ENCODE data around the gene OR8G1. TPM values are rescaled to one million over a fixed set of nuclear protein-coding genes. Genes with fewer than 3 reads are reported as not detected.

Gene OR8G1
- total and polyA plus RNA-seq, 2 experiments from 2014 or later = not detected

GRCh38 chr11:124207102-124207792 is 33.6 kb upstream of the OR8G1 start:
- H3K9me3 ChIP-seq (ENCODE audit: low read depth) = no peaks in the 10 kb centered on the region
- no peaks in the 10 kb centered on the region for H3K36me3 ChIP-seq
- no peaks in the 10 kb centered on the region for H3K4me1 ChIP-seq (ENCODE audit: low read depth)
- H3K27ac ChIP-seq = no peak overlapping the region
- H3K27me3 ChIP-seq = no peaks in the 10 kb centered on the region
- H3K4me3 ChIP-seq = no peak overlapping the region
- DNase-seq (ENCODE audit: low read depth in 1 of 2, low spot score in 1 of 2) = no peak
- no peak for TF ChIP-seq CTCF (IDR thresholded peaks at IDR 0.05; ENCODE audit: low read depth, low read length)

GRCh38 chr11:124209824-124210357 is 31.0 kb upstream of the OR8G1 start:
- Histone ChIP-seq H3K4me1 (ENCODE audit: low read depth) (no peaks in the 10 kb centered on the region), H3K27ac (no peak overlapping the region), H3K4me3 (no peak overlapping the region), H3K36me3 (no peaks in the 10 kb centered on the region), H3K9me3 (ENCODE audit: low read depth) (no peaks in the 10 kb centered on the region), H3K27me3 (no peaks in the 10 kb centered on the region)
- TF ChIP-seq CTCF (IDR thresholded peaks at IDR 0.05; ENCODE audit: low read depth, low read length) = no peak
- DNase-seq (ENCODE audit: low read depth in 1 of 2, low spot score in 1 of 2) = no peak

- Histone ChIP-seq H3K36me3 (no peaks in the 10 kb centered on the region), H3K9me3 (ENCODE audit: low read depth) (no peaks in the 10 kb centered on the region), H3K27me3 (no peaks in the 10 kb centered on the region), H3K4me3 (no peak overlapping the region), H3K27ac (no peak overlapping the region), H3K4me1 (ENCODE audit: low read depth) (no peaks in the 10 kb centered on the region)
- DNase-seq (ENCODE audit: low read depth in 1 of 2, low spot score in 1 of 2) = no peak
- TF ChIP-seq CTCF (IDR thresholded peaks at IDR 0.05; ENCODE audit: low read depth, low read length) = no peak
These were observed 30.5 kb upstream of the OR8G1 start for GRCh38 chr11:124210421-124210820.

GRCh38 chr11:124211321-124211720 is 29.6 kb upstream of the OR8G1 start:
- Histone ChIP-seq H3K9me3 (ENCODE audit: low read depth) (no peaks in the 10 kb centered on the region), H3K27ac (no peak overlapping the region), H3K4me1 (ENCODE audit: low read depth) (no peaks in the 10 kb centered on the region), H3K4me3 (no peak overlapping the region), H3K27me3 (no peaks in the 10 kb centered on the region), H3K36me3 (no peaks in the 10 kb centered on the region)
- no peak for DNase-seq (ENCODE audit: low read depth in 1 of 2, low spot score in 1 of 2)
- TF ChIP-seq CTCF (IDR thresholded peaks at IDR 0.05; ENCODE audit: low read depth, low read length) = no peak

GRCh38 chr11:124214027-124214426 is 26.9 kb upstream of the OR8G1 start:
- Histone ChIP-seq H3K4me1 (ENCODE audit: low read depth) (no peaks in the 10 kb centered on the region), H3K27ac (no peak overlapping the region), H3K36me3 (no peaks in the 10 kb centered on the region), H3K9me3 (ENCODE audit: low read depth) (no peaks in the 10 kb centered on the region), H3K4me3 (no peak overlapping the region), H3K27me3 (no peaks in the 10 kb centered on the region)
- TF ChIP-seq CTCF (IDR thresholded peaks at IDR 0.05; ENCODE audit: low read depth, low read length) = no peak
- DNase-seq (ENCODE audit: low read depth in 1 of 2, low spot score in 1 of 2) = no peak
